Progenitor cell of endocrine pancreas (in vitro differentiated cells): Measurements from ENCODE around the gene BMP7. TPM values are rescaled to one million over a fixed set of nuclear protein-coding genes. Genes with fewer than 3 reads are reported as not detected.

ENCODE experiments used
- DNase-seq: peaks from one replicate; pipeline ENCODE4 v3.0.0; 2021; ENCODE audit warnings: low spot score; ENCODE audit not compliant: unreplicated experiment
- H3K27ac Mint-ChIP-seq: 2 replicates; pipeline ENCODE4 v1.8.0; 2021; ENCODE audit warnings: mild to moderate bottlenecking, moderate library complexity, mixed read lengths
- H3K27me3 Mint-ChIP-seq: 2 replicates; pipeline ENCODE4 v1.8.0; 2021; ENCODE audit warnings: mixed read lengths
- H3K36me3 Mint-ChIP-seq: 2 replicates; pipeline ENCODE4 v1.8.0; 2022; ENCODE audit warnings: mixed read lengths; ENCODE audit not compliant: insufficient read depth
- H3K4me1 Mint-ChIP-seq: 2 replicates; pipeline ENCODE4 v1.8.0; 2021; ENCODE audit warnings: low read depth, mixed read lengths
- H3K4me3 Mint-ChIP-seq: 2 replicates; pipeline ENCODE4 v1.8.0; 2021; ENCODE audit warnings: low read depth, mild to moderate bottlenecking, moderate library complexity, mixed read lengths
- H3K9me3 Mint-ChIP-seq: 2 replicates; pipeline ENCODE4 v1.8.0; 2021; ENCODE audit warnings: low read depth, mixed read lengths
- CTCF ChIP-seq: fragments of 200-600 bp; sonication (generic); IDR thresholded peaks from one replicate; pipeline ENCODE4 v1.5.0; 2021; ENCODE audit warnings: antibody characterized with exemption, mild to moderate bottlenecking; ENCODE audit not compliant: unreplicated experiment
- total RNA-seq: library from RNA; stranded (reverse); gene quantifications from 2 replicates; pipeline ENCODE4 v1.2.1, GENCODE V29; 2021

Gene BMP7
- total RNA-seq, 1 donor from 2014 or later = 35.4 TPM

GRCh38 chr20:57212534-57213276 is 53.7 kb downstream of the BMP7 start:
- H3K27ac Mint-ChIP-seq = peak overlapping the region; percentile 78
- H3K27me3 Mint-ChIP-seq = no peaks in the 10 kb centered on the region
- no peaks in the 10 kb centered on the region for H3K9me3 Mint-ChIP-seq
- DNase-seq = no peak
- H3K36me3 Mint-ChIP-seq = peaks cover 6% of the 10 kb centered on the region
- TF ChIP-seq CTCF = no peak
- peaks cover 33% of the 10 kb centered on the region for H3K4me1 Mint-ChIP-seq
- H3K4me3 Mint-ChIP-seq = peak overlapping the region; percentile 5

- Mint-ChIP-seq H3K9me3 (peaks cover 3% of the 10 kb centered on the region), H3K4me1 (peaks cover 33% of the 10 kb centered on the region), H3K27ac (peak overlapping the region; percentile 78), H3K36me3 (peaks cover 9% of the 10 kb centered on the region), H3K4me3 (peak overlapping the region; percentile 5), H3K27me3 (no peaks in the 10 kb centered on the region)
- no peak for TF ChIP-seq CTCF
- no peak for DNase-seq
Observed at GRCh38 chr20:57211908-57212533, 54.4 kb downstream of the BMP7 start.

GRCh38 chr20:57211406-57211805 is 55.0 kb downstream of the BMP7 start:
- no peak for TF ChIP-seq CTCF
- Mint-ChIP-seq H3K36me3 (peaks cover 11% of the 10 kb centered on the region), H3K27ac (no peak overlapping the region), H3K27me3 (no peaks in the 10 kb centered on the region), H3K9me3 (peaks cover 5% of the 10 kb centered on the region), H3K4me3 (no peak overlapping the region), H3K4me1 (peaks cover 33% of the 10 kb centered on the region)
- DNase-seq = no peak

- H3K9me3 Mint-ChIP-seq = peaks cover 5% of the 10 kb centered on the region
- TF ChIP-seq CTCF = no peak
- peaks cover 11% of the 10 kb centered on the region for H3K36me3 Mint-ChIP-seq
- DNase-seq = no peak
- H3K27me3 Mint-ChIP-seq = no peaks in the 10 kb centered on the region
- no peak overlapping the region for H3K4me3 Mint-ChIP-seq
- no peak overlapping the region for H3K27ac Mint-ChIP-seq
- peaks cover 38% of the 10 kb centered on the region for H3K4me1 Mint-ChIP-seq
Observed at GRCh38 chr20:57210911-57211280, 55.5 kb downstream of the BMP7 start.

GRCh38 chr20:57210054-57210910 is 56.2 kb downstream of the BMP7 start:
- Mint-ChIP-seq H3K36me3 (peaks cover 12% of the 10 kb centered on the region), H3K4me3 (no peak overlapping the region), H3K27ac (peak overlapping the region; percentile 15), H3K27me3 (no peaks in the 10 kb centered on the region), H3K4me1 (peaks cover 44% of the 10 kb centered on the region), H3K9me3 (peaks cover 5% of the 10 kb centered on the region)
- DNase-seq = peak; percentile 52
- no peak for TF ChIP-seq CTCF
